Measurements from ENCODE around the gene MCC. TPM values are rescaled to one million over a fixed set of nuclear protein-coding genes. Genes with fewer than 3 reads are reported as not detected.

The MCC gene
- total and polyA plus RNA-seq, 4 donors = 9.0 to 47.3 (median 14.7) TPM

- no peak overlapping the region for H3K9ac ChIP-seq (ENCODE audit: low read depth in 1 of 2, low read length in 2 of 2)
- WGBS = 97% methylated on average over 1 of the region's 1 CpG
- no peaks in the 10 kb centered on the region for H3K9me3 ChIP-seq (ENCODE audit: control insufficient read depth in 4 of 4, low read length in 3 of 4)
- no peaks in the 10 kb centered on the region for H3K27me3 ChIP-seq (ENCODE audit: control insufficient read depth in 4 of 4, insufficient read depth in 4 of 4, low read length in 3 of 4)
- TF ChIP-seq JUND (IDR thresholded peaks at IDR 0.05) = no peak
- no peak for TF ChIP-seq ATF3 (IDR thresholded peaks at IDR 0.05)
- TF ChIP-seq RAD21 (IDR thresholded peaks at IDR 0.05) = no peak
- no peak for TF ChIP-seq HNF4G (IDR thresholded peaks at IDR 0.05)
- no peak for TF ChIP-seq TAF1 (conservative IDR thresholded peaks at IDR 0.05)
- no peak for TF ChIP-seq CTCF (IDR thresholded peaks at IDR 0.05; ENCODE audit: low read depth, low read length, missing input control)
- TF ChIP-seq RXRA (IDR thresholded peaks at IDR 0.05) = no peak
- TF ChIP-seq SP1 (IDR thresholded peaks at IDR 0.05) = no peak
- TF ChIP-seq FOXA1 (IDR thresholded peaks at IDR 0.05) = no peak
- no peak for TF ChIP-seq YY1 (IDR thresholded peaks at IDR 0.05)
- no peak for TF ChIP-seq HNF4A (conservative IDR thresholded peaks at IDR 0.05)
- TF ChIP-seq NR2F2 (IDR thresholded peaks at IDR 0.05) = no peak
- no peak for TF ChIP-seq ZBTB33 (IDR thresholded peaks at IDR 0.05)
- no peak for TF ChIP-seq MAX (IDR thresholded peaks at IDR 0.05)
- TF ChIP-seq FOXA2 (IDR thresholded peaks at IDR 0.05) = no peak
- no peak for TF ChIP-seq REST (IDR thresholded peaks at IDR 0.05)
- TF ChIP-seq EGR1 (IDR thresholded peaks at IDR 0.05; ENCODE audit: low read depth in 2 of 2) = no peak
- no peak overlapping the region for H3K4me3 ChIP-seq (ENCODE audit: low read depth in 1 of 3, low read length in 3 of 3)
- H3K4me1 ChIP-seq (ENCODE audit: control insufficient read depth in 4 of 4, insufficient read depth in 4 of 4, low read length in 3 of 4) = peaks cover 0 to 28% (median 16%) of the 10 kb centered on the region in 4 donors
- no peak for DNase-seq (ENCODE audit: low spot score)
- no peaks in the 10 kb centered on the region for H3K36me3 ChIP-seq (ENCODE audit: control insufficient read depth in 4 of 4, insufficient read depth in 3 of 4, low read depth in 1 of 4, low read length in 3 of 4)
- no peak overlapping the region for H3K27ac ChIP-seq (ENCODE audit: low read depth in 1 of 2, low read length in 2 of 2)
Measured at GRCh38 chr5:113214606-113215323, 273.5 kb downstream of the MCC start.

All from liver (tissue), 9 donors.